GM12801 (cell line): ENCODE results near the gene SLK.

ENCODE experiments used
- CTCF ChIP-seq: IDR thresholded peaks from one replicate; pipeline ENCODE4 v1.5.1; 2011; ENCODE audit warnings: control low read depth; ENCODE audit not compliant: insufficient read length; ENCODE audit errors: extremely low read depth

SLK gene

GRCh38 chr10:103941801-103942200 lies 25.1 kb upstream of the SLK start:
- TF ChIP-seq CTCF: no peak

GRCh38 chr10:103942866-103943265 lies 24.1 kb upstream of the SLK start:
- TF ChIP-seq CTCF: no peak

- TF ChIP-seq CTCF: no peak
These were observed 19.0 kb upstream of the SLK start for GRCh38 chr10:103947799-103948516.

GRCh38 chr10:103949728-103950127 lies 17.2 kb upstream of the SLK start:
- TF ChIP-seq CTCF: no peak

- TF ChIP-seq CTCF: no peak
These were observed 15.8 kb upstream of the SLK start for GRCh38 chr10:103951183-103951582.

GRCh38 chr10:103951942-103952341 lies 15.0 kb upstream of the SLK start:
- TF ChIP-seq CTCF: no peak

- no peak for TF ChIP-seq CTCF
These were observed 12.4 kb upstream of the SLK start for GRCh38 chr10:103954543-103954942.
